GM18870 (cell line): Measurements from ENCODE around the gene TPSB2.
"Not testable (repeated sequence)": the region's sequence is repeated elsewhere in the genome, so short reads cannot be mapped to it uniquely, and the experiment has no call there.

Source experiments
- ATAC-seq: cut with Tn5 transposase; IDR thresholded peaks from one replicate; pipeline ENCODE4 v1.9.1; 2021; ENCODE audit warnings: moderate library complexity; ENCODE audit not compliant: unreplicated experiment

TPSB2 gene

GRCh38 chr16:1262210-1262845, 32.3 kb upstream of the TPSB2 start:
- ATAC-seq, result no peak

GRCh38 chr16:1261131-1261892, 31.3 kb upstream of the TPSB2 start:
- ATAC-seq, result no peak

- ATAC-seq, result no peak
These were observed 30.2 kb upstream of the TPSB2 start for GRCh38 chr16:1260101-1260680.

- ATAC-seq, result no peak
These were observed 29.7 kb upstream of the TPSB2 start for GRCh38 chr16:1259760-1260068.

- ATAC-seq, result no peak
These were observed 29.1 kb upstream of the TPSB2 start for GRCh38 chr16:1258906-1259759.

- ATAC-seq, result no peak
These were observed 28.2 kb upstream of the TPSB2 start for GRCh38 chr16:1258225-1258600.

GRCh38 chr16:1257561-1258224, 27.7 kb upstream of the TPSB2 start:
- ATAC-seq, result no peak

- ATAC-seq, result no peak
These were observed 26.9 kb upstream of the TPSB2 start for GRCh38 chr16:1256874-1257322.

GRCh38 chr16:1256296-1256873, 26.4 kb upstream of the TPSB2 start:
- ATAC-seq, result not testable (repeated sequence)

GRCh38 chr16:1255276-1256122, 25.5 kb upstream of the TPSB2 start, which contains the start of gene TPSD1:
TSS of gene TPSD1 (plus strand) at chr16:1256069. CDS start at chr16:1256281, 212 bp downstream.
- not testable (repeated sequence) for ATAC-seq

- ATAC-seq, result not testable (repeated sequence)
These were observed 24.8 kb upstream of the TPSB2 start for GRCh38 chr16:1254821-1255220.

- not testable (repeated sequence) for ATAC-seq
These were observed 23.8 kb upstream of the TPSB2 start for GRCh38 chr16:1253701-1254364.

GRCh38 chr16:1249031-1249755, 19.2 kb upstream of the TPSB2 start:
- ATAC-seq, result not testable (repeated sequence)

GRCh38 chr16:1247903-1248537, 18.0 kb upstream of the TPSB2 start:
- ATAC-seq, result not testable (repeated sequence)

GRCh38 chr16:1245452-1246020, 15.6 kb upstream of the TPSB2 start:
- ATAC-seq, result no peak

GRCh38 chr16:1244881-1245280, 14.9 kb upstream of the TPSB2 start:
- ATAC-seq, result no peak
